Thymus (tissue), 11 donors: ENCODE measurements around the gene GRID2. TPM values are rescaled to one million over a fixed set of nuclear protein-coding genes. Genes with fewer than 3 reads are reported as not detected.

ENCODE experiments used
- DNase-seq, 9 donors: peaks; one replicate each; pipeline ENCODE4 v3.0.0-alpha.2; 2013; ENCODE audit warnings: low spot score in 9 of 9, low read depth in 6 of 9, missing footprints in 1 of 9
- H3K27ac ChIP-seq, 2 donors: one replicate each; pipeline ENCODE4 v1.5.1; 2013; ENCODE audit warnings: control low read depth in 1 of 2, low read depth in 1 of 2, low read length in 1 of 2, mild to moderate bottlenecking in 1 of 2, moderate library complexity in 1 of 2
- H3K27me3 ChIP-seq, 2 donors: one replicate each; pipeline ENCODE4 v1.5.1; 2013; ENCODE audit warnings: low read length in 1 of 2; ENCODE audit not compliant: control insufficient read depth in 2 of 2, insufficient read depth in 1 of 2
- H3K36me3 ChIP-seq, 2 donors: one replicate each; pipeline ENCODE4 v1.5.1; 2013; ENCODE audit warnings: low read length in 1 of 2, mild to moderate bottlenecking in 1 of 2, moderate library complexity in 1 of 2; ENCODE audit not compliant: control insufficient read depth in 2 of 2, insufficient read depth in 2 of 2
- H3K4me1 ChIP-seq, 2 donors: one replicate each; pipeline ENCODE4 v1.5.1; 2013; ENCODE audit warnings: low read length in 2 of 2; ENCODE audit not compliant: control insufficient read depth in 2 of 2, insufficient read depth in 2 of 2
- H3K4me3 ChIP-seq, 2 donors: one replicate each; pipeline ENCODE4 v1.5.1; 2013; ENCODE audit warnings: low read length in 2 of 2, control low read depth in 1 of 2, mild to moderate bottlenecking in 1 of 2
- H3K9me3 ChIP-seq, 2 donors: one replicate each; pipeline ENCODE4 v1.5.1; 2013; ENCODE audit warnings: low read length in 1 of 2, mild to moderate bottlenecking in 1 of 2; ENCODE audit not compliant: control insufficient read depth in 2 of 2, insufficient read depth in 1 of 2
- WGBS: extraction: QIAGEN DNeasy Blood & Tissue Kit; methylation state at CpG from one replicate; pipeline ENCODE4 v1.1.7; 2013; 5-methylcytosine and 5-hydroxymethylcytosine counted together
- polyA plus RNA-seq: library from polyadenylated mRNA; stranded (reverse); fragments of 200-250 nt; gene quantifications from one replicate; pipeline ENCODE4 v1.2.3, GENCODE V29; 2013
- total RNA-seq: library from RNA; stranded (reverse); fragments of 120-200 nt; gene quantifications from one replicate; pipeline ENCODE4 v1.2.4, GENCODE V29; 2013
- donor health status: healthy.

The GRID2 gene
- total and polyA plus RNA-seq, 2 donors = 0.05 to 0.09 TPM

- WGBS = 89% methylated on average over 1 of the region's 1 CpG
- Histone ChIP-seq H3K36me3 (no peaks in the 10 kb centered on the region), H3K27me3 (no peaks in the 10 kb centered on the region), H3K4me3 (no peak overlapping the region), H3K4me1 (no peaks in the 10 kb centered on the region), H3K27ac (no peak overlapping the region), H3K9me3 (no peaks in the 10 kb centered on the region)
- no peak for DNase-seq
These were observed 840.9 kb downstream of the GRID2 start for GRCh38 chr4:93144644-93145043.

GRCh38 chr4:93147524-93148212 lies 843.9 kb downstream of the GRID2 start:
- 97% methylated on average over 1 of the region's 1 CpG for whole genome bisulfite sequencing
- no peak for DNase-seq
- Histone ChIP-seq H3K4me1 (no peaks in the 10 kb centered on the region), H3K36me3 (no peaks in the 10 kb centered on the region), H3K27me3 (no peaks in the 10 kb centered on the region), H3K4me3 (no peak overlapping the region), H3K9me3 (no peaks in the 10 kb centered on the region), H3K27ac (no peak overlapping the region)

DNA sequence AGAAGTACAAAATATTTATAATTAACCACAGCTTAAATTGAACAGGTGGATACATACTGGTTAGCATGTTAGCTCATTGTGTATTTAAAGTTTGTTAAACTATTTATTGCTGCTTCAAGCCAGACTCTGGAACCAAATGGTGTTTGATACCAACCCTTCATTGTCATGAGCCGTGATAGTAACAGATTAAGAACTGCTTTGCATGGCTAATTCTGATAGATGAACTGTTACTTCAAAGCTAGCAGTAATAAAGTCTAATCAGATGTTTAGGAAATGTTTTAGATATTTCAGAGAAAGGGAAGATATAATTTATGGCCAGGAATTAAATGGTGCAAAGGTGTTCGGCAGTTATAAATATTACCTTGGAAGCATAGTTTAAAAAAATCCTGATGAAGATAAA lies 848.7 kb downstream of the GRID2 start:
- WGBS = 96% methylated on average over 2 of the region's 2 CpGs
- no peaks in the 10 kb centered on the region for H3K4me1 ChIP-seq
- H3K27me3 ChIP-seq = no peaks in the 10 kb centered on the region
- no peaks in the 10 kb centered on the region for H3K9me3 ChIP-seq
- DNase-seq = no peak
- no peak overlapping the region for H3K4me3 ChIP-seq
- no peak overlapping the region for H3K27ac ChIP-seq
- H3K36me3 ChIP-seq = no peaks in the 10 kb centered on the region

DNA sequence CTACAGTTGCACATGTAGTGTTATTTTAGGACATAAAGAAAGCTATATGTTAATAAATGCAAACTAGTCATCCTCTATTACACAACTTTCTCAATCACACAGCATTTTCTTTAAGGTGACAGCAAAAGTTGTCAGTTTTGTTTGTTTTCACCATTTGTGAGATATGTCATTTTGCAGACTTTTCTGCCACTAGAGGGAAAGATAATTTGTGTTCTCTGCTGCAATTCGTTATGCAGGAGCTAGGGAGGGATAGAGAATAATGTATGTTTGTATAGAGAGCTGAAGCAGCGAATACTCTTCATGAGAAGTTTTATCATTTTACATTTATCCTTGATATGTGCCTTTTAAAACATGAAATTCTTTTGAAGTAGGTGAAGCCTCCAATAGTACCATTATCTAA lies 854.2 kb downstream of the GRID2 start:
- H3K4me3 ChIP-seq = no peak overlapping the region
- H3K27ac ChIP-seq = no peak overlapping the region
- H3K36me3 ChIP-seq = no peaks in the 10 kb centered on the region
- 68% methylated on average over 2 of the region's 2 CpGs for WGBS
- no peaks in the 10 kb centered on the region for H3K4me1 ChIP-seq
- no peaks in the 10 kb centered on the region for H3K9me3 ChIP-seq
- H3K27me3 ChIP-seq = no peaks in the 10 kb centered on the region
- DNase-seq = no peak

DNA sequence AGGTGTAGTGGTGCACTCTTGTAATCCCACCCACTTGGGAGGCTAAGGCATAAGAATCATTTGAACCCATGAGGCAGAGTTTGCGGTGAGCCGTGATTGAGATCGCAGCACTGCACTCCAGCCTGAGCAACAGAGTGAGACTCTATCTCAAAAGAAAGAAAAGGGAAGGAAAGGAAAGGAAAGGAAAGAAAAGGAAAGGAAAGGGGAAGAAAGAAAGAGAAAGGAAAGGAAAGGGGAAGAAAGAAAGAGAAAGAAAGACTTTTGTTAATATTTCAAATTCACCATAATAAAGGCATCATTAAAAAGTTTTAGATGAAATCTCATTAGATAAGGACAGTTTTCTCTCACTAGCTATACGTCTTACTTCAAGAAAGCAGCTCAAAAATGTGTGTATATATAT lies 864.3 kb downstream of the GRID2 start:
- H3K4me3 ChIP-seq = no peak overlapping the region
- no peak overlapping the region for H3K27ac ChIP-seq
- WGBS = 93% methylated on average over 4 of the region's 4 CpGs
- DNase-seq = no peak
- H3K36me3 ChIP-seq = no peaks in the 10 kb centered on the region
- no peaks in the 10 kb centered on the region for H3K4me1 ChIP-seq
- no peaks in the 10 kb centered on the region for H3K9me3 ChIP-seq
- H3K27me3 ChIP-seq = no peaks in the 10 kb centered on the region

DNA sequence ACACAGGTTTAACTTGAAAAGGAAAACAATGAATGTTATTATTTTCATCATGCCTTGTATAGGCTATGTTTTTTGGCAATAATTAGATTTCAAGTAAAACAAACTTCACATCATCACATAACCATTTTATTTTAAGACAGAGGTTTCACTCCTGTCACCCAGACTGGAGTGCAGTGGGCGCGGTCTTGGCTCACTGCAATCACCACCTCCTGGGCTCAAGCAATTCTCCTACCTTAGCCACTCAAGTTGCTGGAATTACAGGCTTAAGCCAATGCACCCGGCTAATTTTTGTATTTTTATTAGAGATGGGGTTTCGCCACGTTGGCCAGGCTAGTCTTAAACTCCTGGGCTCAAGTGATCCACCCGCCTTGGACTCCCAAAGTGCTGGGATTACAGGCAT lies 866.2 kb downstream of the GRID2 start:
- Histone ChIP-seq H3K27me3 (no peaks in the 10 kb centered on the region), H3K9me3 (no peaks in the 10 kb centered on the region), H3K4me1 (no peaks in the 10 kb centered on the region), H3K4me3 (no peak overlapping the region), H3K36me3 (no peaks in the 10 kb centered on the region), H3K27ac (no peak overlapping the region)
- no peak for DNase-seq
- 96% methylated on average over 6 of the region's 6 CpGs for WGBS

- WGBS = 98% methylated on average over 1 of the region's 1 CpG
- Histone ChIP-seq H3K9me3 (no peaks in the 10 kb centered on the region), H3K4me3 (no peak overlapping the region), H3K4me1 (no peaks in the 10 kb centered on the region), H3K36me3 (no peaks in the 10 kb centered on the region), H3K27ac (no peak overlapping the region), H3K27me3 (no peaks in the 10 kb centered on the region)
- no peak for DNase-seq
These were observed 870.8 kb downstream of the GRID2 start for GRCh38 chr4:93174598-93174997.

DNA sequence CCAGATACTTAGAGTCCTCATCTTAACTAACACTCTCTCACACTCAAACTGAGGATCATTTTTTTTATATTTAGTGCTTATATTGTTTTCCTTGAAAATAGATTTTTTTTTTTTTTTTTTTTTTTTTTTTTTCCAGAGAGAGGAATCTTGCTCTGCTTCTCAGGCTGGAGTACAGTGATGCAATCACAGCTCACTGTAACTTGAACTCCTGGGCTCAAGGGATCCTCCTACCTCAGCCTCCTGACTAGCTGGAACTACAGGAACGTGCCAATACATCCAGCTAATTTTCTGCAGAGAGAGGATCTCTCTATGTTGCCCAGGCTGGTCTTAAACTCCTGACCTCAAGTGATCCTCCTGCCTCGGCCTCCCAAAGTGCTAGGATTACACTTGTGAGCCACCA lies 874.5 kb downstream of the GRID2 start:
- H3K4me3 ChIP-seq = no peak overlapping the region
- no peaks in the 10 kb centered on the region for H3K36me3 ChIP-seq
- no peak overlapping the region for H3K27ac ChIP-seq
- H3K27me3 ChIP-seq = no peaks in the 10 kb centered on the region
- WGBS = 86% methylated on average over 2 of the region's 2 CpGs
- no peak for DNase-seq
- no peaks in the 10 kb centered on the region for H3K4me1 ChIP-seq
- H3K9me3 ChIP-seq = no peaks in the 10 kb centered on the region

GRCh38 chr4:93179044-93179443 lies 875.3 kb downstream of the GRID2 start:
- WGBS = 87% methylated on average over 2 of the region's 2 CpGs
- Histone ChIP-seq H3K27me3 (no peaks in the 10 kb centered on the region), H3K9me3 (no peaks in the 10 kb centered on the region), H3K27ac (no peak overlapping the region), H3K4me1 (no peaks in the 10 kb centered on the region), H3K36me3 (no peaks in the 10 kb centered on the region), H3K4me3 (no peak overlapping the region)
- DNase-seq = no peak
